ENCODE data around the gene ZKSCAN1.
"Not testable (repeated sequence)": the region's sequence is repeated elsewhere in the genome, so short reads cannot be mapped to it uniquely, and the experiment has no call there.

ZKSCAN1 gene

DNA sequence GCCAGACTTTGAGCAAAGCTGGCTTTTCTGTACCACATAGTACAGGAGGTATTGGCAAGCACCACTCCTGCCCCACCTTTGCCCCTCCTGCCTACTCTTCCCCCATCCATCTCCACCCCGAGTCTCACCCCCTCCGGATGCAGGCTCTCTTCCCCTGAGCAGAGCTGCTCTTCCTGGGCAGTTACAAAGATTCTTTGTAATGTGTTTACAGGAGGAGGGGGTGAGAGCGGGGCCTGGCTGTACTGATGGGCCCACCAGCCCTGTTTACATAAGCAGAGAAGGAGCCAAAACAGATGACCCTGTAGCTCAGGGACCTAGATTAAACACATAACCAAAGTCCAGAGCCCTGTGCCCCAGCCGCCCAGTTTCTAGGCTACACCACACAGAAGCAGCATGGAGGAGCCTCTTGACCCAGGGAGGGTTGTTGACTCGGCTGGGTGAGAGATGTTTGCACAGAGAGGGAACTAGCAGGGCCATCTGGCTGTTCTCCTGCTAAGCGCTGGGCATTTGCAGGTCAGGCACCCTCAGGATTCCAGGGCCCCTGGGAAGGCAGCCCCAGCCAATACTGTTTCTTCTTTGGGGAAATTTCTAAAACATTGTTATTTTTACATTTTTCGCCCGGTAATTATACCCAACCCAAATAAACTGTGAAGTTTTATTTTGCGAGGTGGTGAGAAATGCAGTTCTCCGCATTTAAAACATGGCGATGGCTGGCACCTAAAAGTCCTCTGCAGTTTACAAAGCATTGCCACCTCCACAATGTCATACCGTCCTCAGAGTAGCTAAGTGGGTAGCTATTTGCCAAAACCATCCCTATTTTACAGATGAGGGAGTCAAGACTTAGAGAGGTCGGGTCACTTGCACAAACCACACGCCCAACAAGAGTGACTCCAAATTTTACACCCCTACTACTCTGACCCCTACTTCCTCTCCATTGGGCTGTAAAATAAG is 11.4 kb upstream of the ZKSCAN1 start:
- peak; percentile 11 to 97 (median 85) for DNase-seq

DNA sequence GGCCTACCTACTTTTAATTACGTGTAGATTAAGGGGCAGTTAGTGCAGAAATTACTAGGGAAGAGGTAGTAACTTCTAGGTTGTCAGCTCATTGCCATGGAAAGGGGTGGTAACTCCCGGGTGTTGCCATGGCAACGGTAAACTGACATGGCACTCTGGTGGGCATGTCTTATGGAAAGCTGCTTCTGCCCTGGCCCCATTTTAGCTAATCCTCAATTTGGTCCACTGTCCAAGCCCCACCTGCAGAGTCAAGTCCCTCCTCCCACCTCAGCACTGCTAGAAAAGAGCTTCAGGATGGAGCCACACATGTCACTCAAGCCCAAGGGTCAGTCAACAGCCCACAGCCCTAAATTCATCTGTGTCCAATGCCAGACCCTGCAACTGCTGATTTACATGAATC is 7.5 kb upstream of the ZKSCAN1 start:
- peak in 1 of 3 experiments; percentile 15 for DNase-seq

DNA sequence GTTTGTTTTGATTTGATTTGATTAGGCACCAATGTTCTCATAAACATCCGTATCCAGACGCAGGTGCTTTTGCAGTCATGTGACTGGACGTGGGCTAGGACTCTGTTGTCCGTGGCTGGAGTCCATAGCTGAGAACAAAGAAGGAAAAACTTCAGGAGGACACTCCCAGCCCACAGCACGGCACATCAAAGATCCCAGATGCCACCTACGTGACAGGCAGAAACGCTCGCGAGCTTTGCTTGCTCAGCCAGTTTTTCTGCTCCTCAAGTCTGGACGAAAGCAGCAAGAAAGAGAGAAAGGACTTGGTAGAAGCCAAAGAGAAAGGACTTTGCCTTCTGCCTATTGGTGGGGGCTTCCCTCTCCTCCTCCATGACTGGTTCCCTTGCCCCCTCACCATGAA is 6.9 kb upstream of the ZKSCAN1 start:
- DNase-seq, result no peak

DNA sequence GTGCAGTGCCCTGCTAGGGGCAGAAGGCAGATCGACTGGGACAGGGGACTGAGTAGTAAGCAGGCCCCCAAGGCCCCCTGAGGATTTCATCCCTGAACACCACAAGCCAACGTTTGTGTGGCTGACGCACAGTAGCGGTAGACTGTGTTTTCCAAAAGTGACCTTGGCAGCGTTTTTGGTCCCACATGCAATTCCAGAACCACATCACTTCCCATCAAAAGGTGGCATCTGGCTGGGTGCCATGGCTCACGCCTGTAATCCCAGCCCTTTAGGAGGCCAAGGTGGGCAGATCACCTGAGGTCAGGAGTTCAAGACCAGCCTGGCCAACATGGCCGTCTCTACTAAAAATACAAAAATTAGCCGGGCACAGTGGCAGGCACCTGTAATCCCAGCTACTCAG is 5.4 kb upstream of the ZKSCAN1 start:
- not testable (repeated sequence) for DNase-seq

DNA sequence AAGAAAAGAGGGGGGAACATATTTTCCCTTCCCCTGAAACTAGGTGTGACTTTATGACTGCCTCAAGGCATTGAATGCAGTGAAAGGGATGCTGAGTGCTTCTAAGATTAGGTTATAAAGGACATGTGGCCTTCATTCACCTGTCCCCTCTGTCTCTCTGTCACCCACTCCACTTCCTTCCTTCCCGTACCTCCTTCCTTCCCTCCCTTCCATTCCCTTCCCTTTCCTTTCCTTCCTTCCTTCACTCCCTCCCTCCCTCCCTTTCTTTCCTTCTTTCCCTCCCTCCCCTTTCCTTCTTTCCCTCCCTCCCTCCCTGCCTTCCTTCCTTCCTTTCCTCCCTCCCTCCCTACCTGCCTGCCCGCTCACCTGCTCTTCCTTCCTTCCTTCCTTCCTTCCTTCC is 4.5 kb upstream of the ZKSCAN1 start:
- DNase-seq, result no peak

DNA sequence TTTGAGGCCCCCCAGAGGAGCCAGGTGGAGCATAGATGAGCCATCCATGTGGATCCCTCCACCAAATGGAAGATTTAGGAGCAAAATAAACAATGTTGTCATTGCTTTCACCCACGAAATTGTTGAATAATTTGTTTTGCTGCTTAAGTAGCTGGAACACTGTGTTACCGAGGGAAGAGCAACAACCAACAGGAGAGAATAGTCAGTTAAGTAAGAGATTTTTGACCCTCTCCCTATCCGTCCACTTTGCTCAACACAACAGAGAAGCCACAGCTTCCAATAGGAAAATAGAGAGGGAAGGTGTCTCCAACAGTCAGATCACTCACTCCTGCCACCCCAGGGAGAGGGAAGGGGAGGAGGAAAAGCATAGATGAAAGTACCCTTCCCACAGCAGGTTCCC is 3.9 kb upstream of the ZKSCAN1 start:
- DNase-seq, result no peak

DNA sequence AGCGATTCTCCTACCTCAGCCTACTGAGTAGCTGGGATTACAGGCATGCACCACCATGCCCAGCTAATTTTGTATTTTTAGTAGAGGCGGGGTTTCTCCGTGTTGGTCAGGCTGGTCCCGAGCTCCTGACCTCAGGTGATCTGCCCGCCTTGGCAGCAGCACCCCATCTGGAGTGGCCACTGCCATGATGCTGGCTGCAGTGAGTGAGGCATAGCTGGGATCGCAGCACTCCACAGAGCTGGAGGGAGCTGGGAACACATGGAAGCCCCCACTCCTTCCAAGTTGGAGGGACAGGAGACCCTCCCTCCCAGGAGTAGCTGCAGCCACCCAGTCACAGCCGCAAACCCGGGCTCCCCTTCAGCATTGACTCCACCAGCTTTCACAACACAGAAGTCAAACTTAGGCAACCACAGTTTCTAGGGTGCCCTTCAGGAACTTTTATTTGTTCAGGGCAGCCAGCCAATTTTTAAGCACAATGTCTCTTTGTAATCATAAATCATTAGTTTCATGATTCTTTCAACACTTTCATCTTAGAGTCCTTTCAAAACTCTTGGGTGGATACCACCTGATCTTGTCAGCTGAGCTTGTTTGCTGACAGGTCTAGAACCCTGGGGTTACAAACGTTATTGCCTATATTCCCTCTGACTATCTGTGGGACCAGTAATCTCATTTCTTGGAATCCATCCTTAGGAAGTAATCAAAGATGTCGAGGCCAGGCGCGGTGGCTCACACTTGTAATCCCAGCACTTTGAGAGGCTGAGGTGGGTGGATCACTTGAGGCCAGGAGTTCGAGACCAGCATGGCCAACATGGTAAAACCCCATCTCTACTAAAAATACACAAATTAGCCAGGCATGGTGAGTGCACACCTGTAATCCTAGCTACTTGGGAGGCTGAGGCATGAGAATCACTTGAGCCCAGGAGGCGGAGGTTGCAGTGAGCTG is 2.7 kb upstream of the ZKSCAN1 start:
- not testable (repeated sequence) for DNase-seq

DNA sequence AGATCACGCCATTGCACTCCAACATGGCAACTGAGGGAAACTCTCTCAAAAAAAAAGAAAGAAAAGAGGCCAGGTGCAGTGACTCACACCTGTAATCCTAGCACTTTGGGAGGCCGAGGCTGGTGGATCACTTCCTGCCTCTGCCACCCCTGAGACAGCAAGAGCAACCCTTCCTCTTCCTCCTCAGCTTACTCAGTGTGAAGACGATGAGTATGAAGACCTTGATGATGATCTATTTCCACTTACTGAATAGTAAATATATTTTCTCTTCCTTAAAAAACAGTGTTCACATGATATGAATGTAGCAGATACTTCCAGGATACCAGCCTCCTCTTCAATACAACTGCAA is 2.1 kb upstream of the ZKSCAN1 start:
- DNase-seq, result no peak

DNA sequence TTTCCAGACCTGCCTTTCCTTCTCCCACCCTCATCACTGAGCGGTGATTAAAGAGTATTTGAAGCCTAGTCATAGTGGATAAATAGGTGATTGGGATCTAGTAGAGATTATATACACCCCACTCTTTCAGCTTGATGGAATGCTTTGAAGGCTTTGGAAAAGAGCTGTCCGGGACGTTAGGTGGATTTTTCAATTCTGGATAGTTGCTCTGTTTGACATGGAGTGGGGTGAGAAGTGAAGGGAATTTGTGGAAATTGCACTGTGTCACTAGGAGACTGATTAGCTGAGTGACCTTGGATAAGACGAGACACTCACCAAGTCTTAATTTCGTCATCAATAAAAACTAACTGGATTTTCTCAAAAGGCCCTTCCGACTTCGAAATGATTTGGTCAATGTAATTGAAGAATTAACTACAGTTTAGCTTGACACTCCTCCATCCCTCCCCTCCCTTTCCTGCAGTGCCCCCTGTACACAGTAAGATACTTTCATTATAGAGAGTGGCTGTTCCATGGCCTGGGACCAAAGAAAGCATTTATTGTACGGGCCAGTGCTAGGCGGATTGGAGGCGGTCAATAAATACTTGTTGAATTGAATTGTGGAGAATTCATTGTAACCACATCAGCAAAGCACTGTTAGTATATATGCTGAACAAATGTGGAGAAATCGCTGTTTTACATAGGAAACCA is 962 bp downstream of the ZKSCAN1 start:
- DNase-seq, result peak in 1 of 3 experiments; percentile 49

DNA sequence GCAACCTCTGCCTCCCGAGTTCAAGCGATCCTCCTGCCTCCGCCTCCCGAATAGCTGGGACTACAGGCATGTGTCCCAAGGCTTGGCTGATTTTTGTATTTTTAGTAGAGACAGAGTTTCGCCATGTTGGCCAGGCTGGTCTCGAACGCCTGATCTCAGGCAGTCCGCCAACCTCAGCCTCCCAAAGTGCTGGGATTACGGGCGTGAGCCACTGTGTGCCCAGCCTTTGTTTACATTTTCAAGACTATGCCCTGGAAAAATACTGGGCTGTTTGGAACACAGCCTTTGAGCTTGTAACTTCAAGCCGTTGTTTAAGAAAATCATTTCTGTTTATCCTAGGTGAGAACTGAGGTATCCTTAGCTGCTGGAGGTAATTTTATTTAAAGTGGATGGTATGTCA is 1.9 kb downstream of the ZKSCAN1 start:
- DNase-seq, result no peak

DNA sequence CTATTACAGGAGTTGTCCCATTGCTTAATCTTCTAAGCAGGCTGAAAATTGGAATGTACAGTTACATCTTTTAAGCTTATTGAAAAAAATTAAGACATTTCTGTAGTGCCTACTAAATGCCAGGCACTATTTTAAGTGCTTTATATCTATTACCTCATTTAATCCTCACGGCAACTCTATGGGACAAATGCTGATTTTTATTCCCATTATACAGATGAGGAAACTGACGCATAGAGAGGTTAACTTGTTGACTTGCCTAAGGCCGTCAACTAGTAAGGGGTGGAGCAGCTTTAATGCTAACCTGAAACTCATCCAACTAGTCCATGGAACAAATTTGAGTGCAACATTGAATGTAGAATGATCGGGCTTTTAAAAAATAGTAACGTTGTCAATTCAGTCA is 2.5 kb downstream of the ZKSCAN1 start:
- no peak for DNase-seq

DNA sequence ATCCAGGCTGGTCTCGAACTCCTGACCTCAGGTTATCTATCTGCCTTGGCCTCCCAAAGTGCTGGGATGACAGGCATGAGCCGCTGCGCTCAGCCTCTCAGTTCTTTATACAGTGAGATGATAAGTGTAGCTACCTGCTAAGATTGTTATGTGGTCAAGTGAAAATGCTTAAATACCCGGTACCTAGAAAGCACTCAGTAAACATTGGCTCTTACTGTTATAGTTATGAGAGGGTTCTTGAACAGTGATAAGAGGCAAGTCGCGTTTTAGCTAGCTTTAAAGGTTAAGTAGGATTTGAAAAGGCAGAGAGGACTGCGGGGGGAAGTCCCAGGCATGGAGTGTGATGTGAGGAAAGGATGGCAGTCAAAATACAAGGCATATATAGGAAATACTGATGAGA is 4.5 kb downstream of the ZKSCAN1 start:
- peak in 1 of 3 experiments; percentile 29 for DNase-seq

DNA sequence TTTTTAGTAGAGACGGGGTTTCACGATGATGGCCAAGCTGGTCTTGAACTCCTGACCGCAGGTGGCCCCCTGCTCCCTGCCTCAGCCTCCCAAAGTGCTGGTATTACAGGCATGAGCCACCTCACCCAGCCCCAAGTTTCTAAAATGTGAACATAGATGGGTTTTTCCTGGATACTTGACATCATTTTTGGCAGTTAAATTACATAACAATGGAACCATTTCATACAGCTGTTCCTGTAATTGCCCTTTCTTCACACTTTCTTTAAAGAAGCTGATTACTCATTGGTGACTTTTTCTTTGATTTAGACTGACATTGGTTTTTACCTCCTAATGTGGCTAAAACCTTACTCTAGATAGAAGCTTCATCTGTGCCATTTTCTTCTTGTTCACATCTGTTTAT is 5.9 kb downstream of the ZKSCAN1 start:
- no peak for DNase-seq

DNA sequence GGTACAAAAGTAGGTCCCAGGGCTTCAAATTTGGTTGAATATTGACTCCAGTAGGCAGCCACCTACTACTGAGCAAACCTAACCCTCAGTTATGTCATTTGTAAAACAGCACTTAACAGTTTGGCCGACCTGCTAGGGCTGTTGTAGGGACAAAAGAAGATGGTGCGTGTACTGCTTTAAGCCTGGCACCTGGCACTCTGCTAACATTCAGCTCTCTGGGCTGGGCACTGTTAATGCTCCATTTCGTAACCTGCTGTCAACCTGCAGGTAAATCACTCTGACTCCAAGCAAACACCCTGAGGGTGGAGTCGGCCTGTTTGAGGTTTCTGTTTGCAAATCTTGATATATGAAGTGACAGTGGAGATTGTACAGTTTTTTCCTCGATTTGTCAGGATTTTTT is 7.2 kb downstream of the ZKSCAN1 start:
- DNase-seq, result peak in 2 of 3 experiments; percentile 58 to 78

DNA sequence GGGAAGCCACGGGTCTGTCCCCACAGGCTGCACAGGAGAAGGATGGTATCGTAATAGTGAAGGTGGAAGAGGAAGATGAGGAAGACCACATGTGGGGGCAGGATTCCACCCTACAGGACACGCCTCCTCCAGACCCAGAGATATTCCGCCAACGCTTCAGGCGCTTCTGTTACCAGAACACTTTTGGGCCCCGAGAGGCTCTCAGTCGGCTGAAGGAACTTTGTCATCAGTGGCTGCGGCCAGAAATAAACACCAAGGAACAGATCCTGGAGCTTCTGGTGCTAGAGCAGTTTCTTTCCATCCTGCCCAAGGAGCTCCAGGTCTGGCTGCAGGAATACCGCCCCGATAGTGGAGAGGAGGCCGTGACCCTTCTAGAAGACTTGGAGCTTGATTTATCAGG is 8.1 kb downstream of the ZKSCAN1 start:
- no peak for DNase-seq

DNA sequence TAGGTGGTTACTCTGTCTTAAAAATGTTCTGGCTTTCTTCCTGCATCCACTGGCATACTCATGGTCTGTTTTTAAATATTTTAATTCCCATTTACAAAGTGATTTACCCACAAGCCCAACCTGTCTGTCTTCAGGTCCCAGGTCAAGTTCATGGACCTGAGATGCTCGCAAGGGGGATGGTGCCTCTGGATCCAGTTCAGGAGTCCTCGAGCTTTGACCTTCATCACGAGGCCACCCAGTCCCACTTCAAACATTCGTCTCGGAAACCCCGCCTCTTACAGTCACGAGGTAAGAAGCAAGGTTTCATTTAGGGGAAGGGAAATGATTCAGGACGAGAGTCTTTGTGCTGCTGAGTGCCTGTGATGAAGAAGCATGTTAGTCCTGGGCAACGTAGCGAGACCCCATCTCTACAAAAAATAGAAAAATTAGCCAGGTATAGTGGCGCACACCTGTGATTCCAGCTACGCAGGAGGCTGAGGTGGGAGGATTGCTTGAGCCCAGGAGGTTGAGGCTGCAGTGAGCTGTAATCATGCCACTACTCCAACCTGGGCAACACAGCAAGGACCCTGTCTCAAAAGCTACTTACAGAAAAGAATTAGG is 8.7 kb downstream of the ZKSCAN1 start:
- no peak for DNase-seq

DNA sequence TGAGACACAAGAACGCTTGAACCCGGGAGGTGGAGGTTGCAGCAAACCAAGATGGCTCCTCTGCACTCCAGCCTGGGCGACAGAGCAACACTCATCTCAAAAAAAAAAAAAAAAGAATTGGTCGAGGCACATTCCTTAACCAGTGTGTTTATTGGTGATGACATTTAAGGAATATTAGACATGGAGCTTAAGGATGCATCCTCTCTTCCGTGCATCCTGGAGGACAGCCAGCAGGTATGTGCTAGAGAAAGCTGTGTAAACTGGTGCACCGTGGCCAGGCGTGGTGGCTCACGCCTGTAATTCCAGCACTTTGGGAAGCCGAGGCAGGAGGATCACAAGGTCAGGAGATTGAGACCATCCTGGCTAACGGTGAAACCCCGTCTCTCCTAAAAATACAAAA is 11.8 kb downstream of the ZKSCAN1 start:
- no peak for DNase-seq

DNA sequence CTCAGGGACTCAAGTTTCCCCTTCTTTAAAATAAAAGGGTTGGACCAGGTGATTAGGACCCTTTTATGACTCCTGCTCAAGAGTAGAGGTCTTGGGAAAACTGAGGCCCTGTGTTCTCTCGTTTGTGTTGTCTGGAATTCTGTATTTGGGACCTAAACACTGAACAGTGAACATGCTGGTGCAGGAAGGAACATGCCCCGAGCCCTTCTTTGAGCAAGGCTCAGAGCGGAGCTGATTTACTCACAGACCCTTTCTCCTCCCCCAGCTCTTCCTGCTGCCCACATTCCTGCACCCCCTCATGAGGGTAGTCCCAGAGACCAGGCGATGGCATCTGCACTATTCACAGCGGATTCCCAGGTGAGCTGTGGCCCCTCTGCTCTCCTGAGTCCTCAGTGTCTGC is 14.2 kb downstream of the ZKSCAN1 start:
- no peak for DNase-seq

DNA sequence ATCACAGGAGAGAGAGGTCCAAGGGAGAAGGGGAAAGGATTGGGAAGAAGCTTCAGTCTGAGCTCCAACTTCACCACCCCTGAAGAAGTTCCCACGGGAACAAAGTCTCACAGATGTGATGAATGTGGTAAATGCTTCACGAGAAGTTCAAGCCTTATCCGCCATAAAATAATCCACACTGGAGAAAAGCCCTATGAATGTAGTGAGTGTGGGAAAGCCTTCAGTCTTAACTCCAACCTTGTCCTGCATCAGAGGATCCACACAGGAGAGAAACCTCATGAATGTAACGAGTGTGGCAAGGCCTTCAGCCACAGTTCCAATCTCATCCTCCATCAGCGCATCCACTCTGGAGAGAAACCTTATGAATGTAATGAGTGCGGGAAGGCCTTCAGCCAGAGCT is 18.1 kb downstream of the ZKSCAN1 start:
- DNase-seq, result no peak

DNA sequence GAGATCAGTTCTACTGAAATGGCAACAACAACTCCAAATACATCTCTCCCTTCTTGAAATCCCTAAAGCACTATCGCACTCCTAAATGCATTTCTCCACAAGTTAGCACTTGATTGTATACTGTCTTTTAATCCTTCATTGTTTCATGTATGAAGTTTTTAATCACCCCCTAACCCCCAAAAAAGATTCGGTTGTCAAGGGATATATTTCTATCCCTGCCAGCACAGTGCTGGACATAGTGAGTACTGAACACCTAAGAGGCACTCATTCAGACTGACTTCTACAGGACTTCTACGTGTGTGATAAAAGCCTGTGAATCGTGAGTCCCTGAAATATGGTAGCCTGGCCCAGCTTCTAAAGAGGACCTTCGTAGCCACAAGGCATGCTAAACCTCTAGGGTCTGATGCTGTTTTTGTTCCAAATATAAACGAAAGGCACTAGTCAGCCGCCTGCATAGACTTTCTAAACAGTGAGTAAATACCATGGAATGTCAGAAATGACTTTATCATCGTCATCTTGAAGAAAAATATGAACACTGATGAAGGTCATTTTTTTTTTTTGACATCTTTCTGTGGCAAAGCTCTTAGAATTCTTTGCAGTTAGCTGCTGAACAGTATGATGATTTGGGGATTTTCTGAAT is 19.6 kb downstream of the ZKSCAN1 start:
- no peak for DNase-seq

DNA sequence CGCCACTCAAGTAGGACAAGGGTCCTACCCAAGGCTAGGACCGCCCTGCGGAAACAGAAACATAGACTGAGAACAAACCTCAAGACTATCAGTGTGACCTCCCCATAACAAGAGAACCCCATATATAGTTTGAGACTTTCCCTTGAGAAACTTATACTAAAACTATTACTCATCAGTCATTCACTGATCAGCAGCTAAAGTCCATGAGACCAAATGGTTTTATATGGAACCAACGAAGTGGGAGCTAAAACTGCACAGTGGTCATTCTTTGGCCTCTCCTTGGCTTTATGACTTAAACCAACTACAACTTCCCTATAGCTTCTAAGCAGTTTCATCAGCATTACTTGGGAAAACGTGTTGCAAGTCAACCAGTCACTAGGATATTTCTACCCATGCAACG is 20.5 kb downstream of the ZKSCAN1 start:
- no peak for DNase-seq

DNA sequence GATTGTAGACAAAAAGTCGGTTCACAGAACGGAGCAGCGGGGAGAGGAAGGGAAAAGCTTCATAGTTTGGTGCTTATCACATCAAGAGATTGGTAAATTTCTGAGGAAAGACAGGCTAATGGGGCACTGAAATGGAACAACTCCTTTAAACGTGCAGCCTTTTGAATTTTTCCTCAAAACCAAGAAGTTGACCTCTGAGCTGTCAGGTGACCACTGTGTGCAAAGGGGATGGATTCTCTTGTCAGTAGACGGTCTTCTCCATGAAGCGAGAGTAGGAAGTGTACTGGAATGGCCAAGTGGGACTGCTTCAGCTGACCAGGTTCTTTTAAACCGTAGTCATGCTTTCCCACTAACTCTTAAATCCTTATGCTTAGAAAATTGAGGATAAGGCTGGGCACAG is 22.9 kb downstream of the ZKSCAN1 start:
- DNase-seq, result no peak
